ENCODE data around the gene KRTAP10-3.
"Not testable (repeated sequence)": the region's sequence is repeated elsewhere in the genome, so short reads cannot be mapped to it uniquely, and the experiment has no call there.

KRTAP10-3 gene

GRCh38 chr21:44590311-44590721 is 31.7 kb upstream of the KRTAP10-3 start:
- no peak for DNase-seq (ENCODE audit: low read depth, low spot score)

DNA sequence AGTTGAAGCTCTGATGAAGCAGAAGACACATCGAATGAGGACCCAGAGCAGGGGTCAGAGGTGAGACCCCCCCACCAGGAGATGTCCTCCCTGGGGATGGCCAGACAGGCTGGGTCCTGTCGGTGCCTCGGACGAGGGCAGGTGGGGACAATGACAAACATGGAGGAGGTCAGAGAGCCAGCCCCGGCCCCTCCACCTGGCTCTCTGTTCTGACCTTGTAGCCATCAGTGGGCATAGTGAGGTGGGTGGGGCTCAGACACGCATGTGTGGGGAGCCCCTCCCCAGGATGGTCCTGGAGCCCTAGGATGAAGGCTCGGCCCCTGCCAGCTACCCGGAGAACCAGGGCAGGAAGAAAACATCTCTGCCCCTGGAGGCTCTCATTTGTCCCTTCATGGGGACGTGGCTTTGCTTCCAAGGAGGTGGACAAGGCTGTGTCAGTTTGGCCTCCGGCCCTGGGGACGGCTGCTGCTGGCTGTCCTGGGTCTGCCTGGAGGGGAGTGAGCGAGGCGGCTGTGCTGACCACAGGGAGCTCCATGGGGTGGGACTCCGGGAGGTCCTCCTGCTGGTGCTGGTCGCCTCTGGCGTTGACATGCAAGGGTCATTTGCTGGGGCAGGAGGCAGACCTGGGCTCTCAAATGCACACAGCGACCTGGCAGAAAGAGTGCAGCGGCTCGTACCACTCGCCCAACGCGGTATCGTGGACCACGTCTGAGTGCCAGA is 31.2 kb upstream of the KRTAP10-3 start:
- no peak for DNase-seq (ENCODE audit: low read depth, low spot score)

- DNase-seq (ENCODE audit: low read depth, low spot score): no peak
Observed at GRCh38 chr21:44589094-44589493, 30.5 kb upstream of the KRTAP10-3 start.

DNA sequence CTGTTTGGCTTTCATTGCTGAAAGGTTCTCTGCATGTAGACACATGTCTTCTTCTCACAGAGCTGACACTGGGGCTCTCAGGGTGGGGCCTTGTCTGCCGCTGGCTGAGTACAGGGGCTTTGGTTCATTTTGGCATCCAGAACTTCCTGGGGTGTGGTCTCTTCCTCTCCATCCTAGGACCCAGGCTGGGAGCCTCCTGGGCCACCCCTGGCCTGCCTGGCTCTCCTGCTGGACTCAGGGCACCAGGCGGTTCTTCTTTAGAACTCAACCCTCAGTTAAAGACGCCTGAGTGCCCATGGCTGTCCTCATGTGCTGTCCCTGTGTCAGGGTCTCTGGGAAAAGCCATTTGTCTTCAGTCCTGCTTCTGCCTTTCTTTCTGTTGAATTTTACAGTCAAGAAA is 27.3 kb upstream of the KRTAP10-3 start:
- DNase-seq (ENCODE audit: low read depth, low spot score): no peak

DNA sequence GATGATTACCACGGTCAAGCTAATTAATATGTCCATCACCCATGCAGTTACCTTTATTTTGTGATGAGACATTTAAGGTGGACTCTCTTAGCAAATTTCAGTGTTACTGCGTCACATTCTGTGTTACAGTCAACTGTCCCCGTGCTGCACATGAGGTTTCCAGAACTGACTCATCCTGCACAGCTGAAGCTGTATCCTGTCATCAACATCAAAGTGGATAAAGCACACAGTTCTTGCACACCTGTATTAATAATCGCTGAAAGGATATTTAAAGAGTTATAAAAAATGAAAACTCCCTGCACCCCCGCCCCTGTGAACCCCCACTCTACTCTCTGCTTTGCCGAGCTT is 25.2 kb upstream of the KRTAP10-3 start:
- no peak for DNase-seq (ENCODE audit: low read depth, low spot score)

- DNase-seq (ENCODE audit: low read depth, low spot score): no peak
Observed at GRCh38 chr21:44583089-44583799, 24.6 kb upstream of the KRTAP10-3 start.

DNA sequence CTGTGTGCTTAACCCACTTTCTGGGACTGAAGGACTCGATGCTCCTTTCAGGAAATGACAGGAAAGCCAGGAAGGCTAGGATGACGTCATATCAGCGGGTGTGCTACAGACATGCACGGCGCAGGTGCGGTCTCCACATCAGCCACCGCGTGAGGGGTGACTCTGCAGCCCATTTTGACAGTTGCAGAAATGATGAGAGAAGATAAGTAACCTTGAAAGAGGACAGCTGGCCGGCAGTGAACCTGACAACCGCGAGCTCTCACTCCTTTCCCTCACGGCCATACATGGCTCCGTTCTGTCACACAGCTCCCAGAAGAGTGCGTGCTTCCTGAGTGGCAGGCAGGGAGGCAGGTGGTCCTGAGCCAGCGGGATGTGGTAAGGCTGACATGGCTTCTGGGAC is 23.5 kb upstream of the KRTAP10-3 start:
- DNase-seq (ENCODE audit: low read depth, low spot score): no peak

- DNase-seq (ENCODE audit: low read depth, low spot score): no peak
Observed at GRCh38 chr21:44581158-44581557, 22.6 kb upstream of the KRTAP10-3 start.

- not testable (repeated sequence) for DNase-seq (ENCODE audit: low read depth, low spot score)
Observed at GRCh38 chr21:44580231-44580821, 21.7 kb upstream of the KRTAP10-3 start, which contains the start of gene KRTAP10-5. KRTAP10-5 (minus strand) TSS chr21:44580604; CDS start chr21:44580578, 26 bp downstream.

- no peak for DNase-seq (ENCODE audit: low read depth, low spot score)
Observed at GRCh38 chr21:44579833-44580144, 21.2 kb upstream of the KRTAP10-3 start.

DNA sequence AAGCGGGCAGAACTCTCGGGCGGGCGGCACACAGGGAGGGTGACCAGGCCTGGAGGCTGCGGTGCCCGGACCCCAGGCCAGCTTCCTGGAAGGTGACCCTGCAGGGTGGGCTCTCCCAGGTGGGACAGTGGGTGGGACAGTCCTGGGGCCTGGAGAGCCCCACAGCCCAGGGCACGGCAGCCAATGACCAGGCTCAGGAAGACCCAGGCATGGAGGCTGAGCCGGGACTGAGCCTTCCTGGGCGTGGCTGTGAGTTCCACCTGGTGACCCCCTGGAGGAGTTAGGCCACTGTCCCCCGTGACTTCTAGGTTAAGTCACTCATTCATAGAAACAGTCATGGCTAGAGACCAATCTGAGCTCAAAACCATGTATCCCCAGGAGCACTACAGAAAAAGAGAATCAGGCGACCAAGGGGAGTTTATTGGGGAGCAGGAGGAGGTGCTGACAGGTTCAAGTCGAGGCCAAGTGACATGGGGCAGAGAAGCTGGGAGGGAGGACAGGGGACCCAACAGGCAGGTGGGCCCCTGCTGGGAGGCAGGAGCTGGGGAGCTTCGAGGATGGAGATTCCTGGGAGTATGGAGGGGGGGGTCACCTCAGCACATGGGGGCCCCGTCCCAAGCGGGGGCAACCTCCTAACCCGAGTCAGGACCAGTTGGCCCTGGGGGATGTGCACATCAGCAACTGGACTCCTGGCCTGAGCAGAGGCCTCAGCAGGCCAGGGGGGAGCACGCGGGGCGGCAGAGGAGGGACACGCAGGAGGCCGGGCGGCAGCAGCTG is 20.6 kb upstream of the KRTAP10-3 start:
- DNase-seq (ENCODE audit: low read depth, low spot score): no peak

- no peak for DNase-seq (ENCODE audit: low read depth, low spot score)
Observed at GRCh38 chr21:44578371-44579055, 19.9 kb upstream of the KRTAP10-3 start.

DNA sequence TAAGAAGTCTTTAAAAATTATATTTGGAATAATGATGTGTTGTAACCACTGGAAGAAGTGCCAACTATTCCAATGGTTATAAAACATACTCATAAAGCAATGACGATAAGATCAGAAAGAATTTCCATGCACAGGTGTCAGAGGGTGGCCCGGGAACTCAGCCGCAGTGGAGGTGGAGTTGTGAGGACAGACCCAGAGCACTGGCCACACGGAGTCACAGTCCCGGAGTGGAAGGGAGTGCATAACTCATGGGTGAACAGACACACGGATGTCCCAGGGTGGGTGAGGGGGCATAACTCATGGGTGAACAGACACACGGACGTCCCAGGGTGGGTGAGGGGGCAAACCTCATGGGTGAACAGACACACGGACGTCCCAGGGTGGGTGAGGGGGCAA is 17.4 kb upstream of the KRTAP10-3 start:
- DNase-seq (ENCODE audit: low read depth, low spot score): no peak

- DNase-seq (ENCODE audit: low read depth, low spot score): no peak
Observed at GRCh38 chr21:44575307-44576024, 16.9 kb upstream of the KRTAP10-3 start.

- no peak for DNase-seq (ENCODE audit: low read depth, low spot score)
Observed at GRCh38 chr21:44574457-44575306, 16.1 kb upstream of the KRTAP10-3 start.

- not testable (repeated sequence) for DNase-seq (ENCODE audit: low read depth, low spot score)
Observed at GRCh38 chr21:44573630-44574456, 15.2 kb upstream of the KRTAP10-3 start, which contains the start of gene KRTAP10-4. KRTAP10-4 (plus strand) TSS chr21:44573729; CDS start chr21:44573759, 30 bp downstream.

GRCh38 chr21:44572959-44573583 is 14.5 kb upstream of the KRTAP10-3 start:
- no peak for DNase-seq (ENCODE audit: low read depth, low spot score)

All from smooth muscle cell of the brain vasculature (primary cell).